ACC112 (cell line): Measurements from ENCODE around the gene MDC1.

ENCODE experiments used
- H2AFZ ChIP-seq: fragments of 200-600 bp; sonication (generic); one replicate; pipeline ENCODE4 v1.6.0; 2017; ENCODE audit warnings: antibody characterized with exemption, low read length; ENCODE audit not compliant: unreplicated experiment
- H3K27ac ChIP-seq: fragments of 200-600 bp; sonication (generic); 2 replicates; pipeline ENCODE4 v1.5.1; 2014; ENCODE audit warnings: low read depth, mild to moderate bottlenecking, antibody characterized with exemption, low read length, moderate library complexity
- H3K27me3 ChIP-seq: fragments of 200-600 bp; sonication (generic); 2 replicates; pipeline ENCODE4 v1.6.1; 2014; ENCODE audit warnings: mild to moderate bottlenecking, antibody characterized with exemption, low read length, moderate library complexity, mixed read lengths; ENCODE audit not compliant: insufficient read depth
- H3K36me3 ChIP-seq: fragments of 200-600 bp; sonication (generic); 2 replicates; pipeline ENCODE4 v1.6.1; 2016; ENCODE audit warnings: mild to moderate bottlenecking, antibody characterized with exemption, low read length, moderate library complexity, mixed read lengths; ENCODE audit not compliant: insufficient read depth
- H3K4me1 ChIP-seq: fragments of 200-600 bp; sonication (generic); one replicate; pipeline ENCODE4 v1.6.1; 2016; ENCODE audit warnings: low read length, mixed read lengths; ENCODE audit not compliant: insufficient read depth, unreplicated experiment, control insufficient read depth
- H3K4me3 ChIP-seq: fragments of 200-600 bp; sonication (generic); 2 replicates; pipeline ENCODE4 v1.5.1; 2014; ENCODE audit warnings: mild to moderate bottlenecking, low read depth, low read length
- H3K79me2 ChIP-seq: fragments of 200-600 bp; sonication (generic); one replicate; pipeline ENCODE4 v1.6.0; 2016; ENCODE audit warnings: low read length; ENCODE audit not compliant: control insufficient read depth, unreplicated experiment, insufficient read depth

The MDC1 gene

DNA sequence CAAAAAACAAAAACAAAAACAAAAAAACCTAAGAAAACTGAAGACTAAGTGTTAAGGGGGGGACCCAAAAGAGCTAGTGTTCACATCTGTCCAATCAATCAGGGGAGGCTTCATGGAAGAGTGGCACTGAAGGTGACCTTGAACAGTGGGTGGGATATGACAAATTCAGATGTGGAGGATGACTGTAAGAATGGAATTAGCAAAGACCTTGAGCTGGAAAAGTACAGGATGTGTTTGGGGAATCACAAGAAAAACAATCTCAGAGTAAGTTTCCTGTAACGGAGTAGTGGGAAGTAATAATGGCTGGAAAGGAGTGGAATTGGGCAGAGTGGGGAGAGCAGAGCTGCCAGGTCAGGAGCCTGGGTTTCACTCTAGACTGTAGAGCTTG, 30.2 kb upstream of the MDC1 start:
- H3K36me3 ChIP-seq: peaks cover 13% of the 10 kb centered on the region; the same call in 1 of the 2 replicates
- H3K27ac ChIP-seq: peak overlapping the region; percentile 100
- peaks cover 46% of the 10 kb centered on the region for H3K4me1 ChIP-seq
- no peaks in the 10 kb centered on the region for H3K27me3 ChIP-seq
- no peak overlapping the region for H3K4me3 ChIP-seq
- H3K79me2 ChIP-seq: peaks cover 15% of the 10 kb centered on the region
- H2AFZ ChIP-seq: no peak overlapping the region

DNA sequence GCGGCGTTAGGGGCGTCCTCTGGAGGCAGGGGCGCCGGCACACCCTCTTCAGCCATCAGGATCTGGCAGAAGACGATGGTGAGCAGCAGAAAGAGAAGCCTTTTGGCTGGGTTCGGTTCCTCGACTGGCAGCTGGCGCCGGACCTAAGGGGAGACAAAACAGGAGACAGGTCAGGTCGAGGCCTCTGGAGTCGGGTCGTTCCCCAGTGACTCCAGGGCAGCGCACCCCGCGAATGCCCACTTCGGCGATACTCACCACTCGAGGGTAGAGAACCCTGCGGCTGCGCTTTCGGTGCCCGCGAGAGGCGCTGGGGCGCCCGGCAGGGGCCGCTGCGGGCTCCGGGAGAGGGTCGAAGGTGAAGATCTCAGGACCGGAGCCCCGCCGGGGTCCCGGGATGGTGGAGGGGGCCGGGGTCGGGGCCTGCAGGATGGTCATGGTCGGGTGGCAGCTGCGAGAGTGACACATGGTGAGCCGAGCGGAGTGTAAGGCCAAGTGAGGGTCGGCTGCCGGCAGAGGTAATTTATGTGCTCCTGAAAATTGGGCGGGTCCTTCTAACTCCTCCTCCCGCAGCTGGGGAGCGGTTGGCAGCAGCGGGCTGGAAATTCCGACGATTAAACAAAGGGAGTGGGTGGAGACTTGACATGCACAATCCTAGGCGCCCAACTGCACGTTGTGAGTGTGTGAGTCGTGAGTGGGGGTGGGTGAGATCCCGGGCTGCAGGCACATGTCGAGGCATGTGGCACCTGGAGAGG, 27.1 kb upstream of the MDC1 start, which contains the start of gene IER3:
Gene IER3, minus strand, starts transcription at position 494 of the 752 bp plus-strand sequence. Its CDS starts 29 bp downstream, at position 465.
- Histone ChIP-seq H3K36me3 (peaks cover 13% of the 10 kb centered on the region; the same call in 1 of the 2 replicates), H3K4me3 (peak within 1 kb of the TSS; percentile 92), H3K4me1 (peaks cover 41% of the 10 kb centered on the region), H3K79me2 (peaks cover 32% of the 10 kb centered on the region), H3K27me3 (no peaks in the 10 kb centered on the region), H3K27ac (peak within 1 kb of the TSS; percentile 95), H2AFZ (no peak within 1 kb of the TSS)

DNA sequence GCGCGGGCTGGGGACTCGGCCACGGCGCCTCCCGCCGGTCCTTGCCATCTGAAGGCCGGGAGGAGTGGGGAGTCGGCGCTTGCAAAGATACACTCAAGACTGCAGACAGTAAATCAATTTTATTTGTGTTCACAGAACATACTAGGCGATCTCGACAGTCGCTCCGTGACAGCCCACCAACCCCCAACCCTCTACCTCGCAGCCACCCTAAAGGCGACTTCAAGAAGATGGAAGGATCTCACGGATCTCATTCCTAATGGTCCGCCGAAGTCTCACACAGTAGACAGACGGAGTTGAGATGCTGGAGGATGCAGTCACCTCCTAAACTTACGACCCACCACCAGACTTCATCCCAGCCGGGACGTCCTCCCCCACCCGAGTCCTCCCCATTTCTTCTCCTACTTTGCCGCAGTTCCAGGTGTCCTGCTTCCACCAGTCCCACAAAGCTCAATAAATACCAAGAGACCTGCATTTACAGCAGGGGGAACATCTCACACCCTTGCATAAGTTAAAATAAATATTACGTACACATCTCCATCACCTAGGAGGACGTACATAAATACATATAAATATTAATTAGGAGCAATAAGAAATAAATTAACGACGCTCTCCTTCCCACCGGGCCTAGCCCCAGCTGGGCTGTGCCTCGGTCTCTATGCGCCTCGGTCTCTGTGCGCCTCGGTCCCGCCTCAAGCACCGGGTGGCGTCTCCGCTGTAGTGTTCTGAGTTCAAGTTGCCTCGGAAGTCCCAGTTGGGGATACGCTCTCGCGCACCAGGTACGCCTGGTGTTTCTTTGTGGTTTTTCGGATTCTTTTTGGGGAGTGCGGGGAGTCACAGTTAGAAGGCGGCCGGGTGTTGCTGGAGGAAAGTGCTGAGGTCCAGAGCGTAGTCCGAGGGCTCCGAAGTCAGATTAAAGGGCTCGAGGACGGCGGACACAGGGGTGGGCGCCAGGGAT, 26.3 kb upstream of the MDC1 start:
- Histone ChIP-seq H3K36me3 (peaks cover 20% of the 10 kb centered on the region; the same call in 1 of the 2 replicates), H2AFZ (no peak overlapping the region), H3K27ac (peak overlapping the region; percentile 95), H3K4me3 (peak overlapping the region; percentile 92), H3K27me3 (no peaks in the 10 kb centered on the region), H3K79me2 (peaks cover 40% of the 10 kb centered on the region), H3K4me1 (peaks cover 32% of the 10 kb centered on the region)

DNA sequence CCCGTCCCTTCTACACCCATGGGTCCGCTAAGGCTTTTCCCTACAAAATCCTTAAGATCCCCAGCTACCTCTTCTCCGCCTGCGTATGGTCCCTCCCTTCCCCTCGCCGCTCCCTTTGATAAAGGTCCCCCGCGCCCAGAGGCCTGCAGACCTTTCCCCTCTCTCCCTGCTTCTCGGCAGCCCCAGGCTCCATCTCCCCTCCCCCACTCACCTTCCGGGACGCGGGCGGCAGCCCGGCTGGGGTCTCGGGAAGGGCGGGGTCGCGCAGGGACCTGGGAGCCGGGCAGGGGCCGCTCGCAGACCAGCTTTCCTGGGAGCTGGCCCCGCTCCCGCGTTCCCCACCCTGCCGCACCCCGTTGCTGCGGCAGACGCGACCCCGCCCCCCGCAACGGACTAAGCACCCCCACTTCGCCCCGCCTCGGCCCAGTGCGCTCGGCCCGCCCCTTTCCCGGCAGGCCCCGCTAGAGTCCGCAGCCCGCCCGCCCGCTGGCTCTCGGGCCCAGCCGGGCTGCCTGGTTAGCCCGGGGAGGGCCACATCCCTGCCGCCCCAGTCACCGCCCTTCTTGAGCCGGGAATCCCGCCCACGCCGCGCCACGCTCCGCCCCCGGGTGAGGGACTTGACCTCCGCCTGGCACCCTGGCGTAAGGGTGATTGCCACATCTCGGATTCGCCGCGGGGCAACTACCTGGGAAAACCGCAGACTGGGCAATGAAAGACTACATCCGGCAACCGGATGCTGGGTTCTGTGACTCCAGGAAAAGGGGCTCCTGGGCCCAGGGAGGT, 25.4 kb upstream of the MDC1 start, which contains the start of gene FLOT1:
Gene FLOT1, minus strand, starts transcription at position 372 of the 783 bp plus-strand sequence. CDS start 498 bp downstream, outside the sequence.
- peaks cover 47% of the 10 kb centered on the region for H3K79me2 ChIP-seq
- no peaks in the 10 kb centered on the region for H3K27me3 ChIP-seq
- peak within 1 kb of the TSS; percentile 5 for H2AFZ ChIP-seq
- peaks cover 29% of the 10 kb centered on the region; the same call in 1 of the 2 replicates for H3K36me3 ChIP-seq
- H3K4me3 ChIP-seq: peak within 1 kb of the TSS; percentile 92
- H3K4me1 ChIP-seq: peaks cover 23% of the 10 kb centered on the region
- H3K27ac ChIP-seq: peak within 1 kb of the TSS; percentile 95

DNA sequence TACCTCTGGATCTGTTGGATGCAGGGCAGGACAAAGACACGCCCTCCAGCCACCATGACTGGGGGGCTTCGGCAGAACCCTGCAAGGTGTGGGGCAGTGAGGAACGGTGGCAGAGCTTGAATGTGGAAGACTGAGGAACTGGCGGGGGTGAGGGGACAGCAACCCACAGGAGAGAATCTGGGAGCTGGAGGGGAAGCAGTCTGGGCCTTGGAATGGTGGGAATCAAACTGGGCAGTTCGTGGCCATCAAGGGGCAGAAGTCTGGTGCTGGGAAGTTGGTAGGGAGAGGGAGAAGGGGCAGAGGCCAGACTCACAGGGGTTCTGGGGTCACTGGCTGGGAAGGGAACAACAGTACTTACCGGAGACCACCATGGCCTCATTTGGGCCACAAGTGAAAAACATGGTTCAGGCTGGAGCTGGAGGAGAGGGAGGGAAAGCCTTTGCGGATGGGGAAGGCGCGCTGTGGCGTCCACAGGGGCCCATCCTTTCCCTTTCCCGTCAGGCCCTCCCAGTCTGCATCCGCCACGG, 24.8 kb upstream of the MDC1 start:
- Histone ChIP-seq H3K79me2 (peaks cover 47% of the 10 kb centered on the region), H3K27ac (peak overlapping the region; percentile 95), H3K36me3 (peaks cover 30% of the 10 kb centered on the region; the same call in 1 of the 2 replicates), H3K4me1 (peaks cover 18% of the 10 kb centered on the region), H2AFZ (no peak overlapping the region), H3K4me3 (peak overlapping the region; percentile 92), H3K27me3 (no peaks in the 10 kb centered on the region)

DNA sequence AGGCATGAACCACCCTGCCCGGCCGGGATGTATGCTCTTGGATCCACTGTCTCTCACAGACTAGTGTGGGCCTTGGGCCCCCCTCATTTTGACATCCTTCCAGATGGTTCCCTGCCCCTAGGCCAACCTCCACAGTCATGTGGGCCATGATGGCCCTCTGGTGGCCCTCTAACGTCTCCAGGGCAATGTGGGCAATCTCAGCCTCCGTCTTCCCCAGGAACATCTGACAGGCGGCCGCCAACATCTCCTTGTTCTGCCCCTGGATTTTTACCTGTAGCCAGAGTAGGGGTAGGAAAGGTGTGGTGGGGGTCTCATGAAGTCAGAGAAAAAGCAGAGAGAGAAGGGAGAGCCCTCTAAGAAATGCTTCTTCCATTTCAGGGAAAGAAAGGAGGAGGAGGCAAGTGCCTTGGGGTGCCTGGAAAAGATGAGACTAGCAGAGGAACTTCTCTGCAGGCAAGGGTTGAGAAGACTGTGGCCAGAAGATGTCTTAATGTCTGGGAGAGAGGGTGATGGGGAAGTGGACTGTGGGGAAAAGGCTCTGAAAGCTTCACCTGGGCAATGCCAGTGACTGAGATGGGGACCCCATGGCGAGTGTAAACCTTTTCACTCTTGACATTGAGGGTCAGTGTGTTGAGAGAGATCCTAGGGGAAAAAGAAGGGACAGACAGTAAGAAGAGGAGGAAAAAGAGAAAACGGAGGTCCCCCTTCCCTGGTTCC, 24.1 kb upstream of the MDC1 start:
- peak overlapping the region; percentile 95 for H3K27ac ChIP-seq

DNA sequence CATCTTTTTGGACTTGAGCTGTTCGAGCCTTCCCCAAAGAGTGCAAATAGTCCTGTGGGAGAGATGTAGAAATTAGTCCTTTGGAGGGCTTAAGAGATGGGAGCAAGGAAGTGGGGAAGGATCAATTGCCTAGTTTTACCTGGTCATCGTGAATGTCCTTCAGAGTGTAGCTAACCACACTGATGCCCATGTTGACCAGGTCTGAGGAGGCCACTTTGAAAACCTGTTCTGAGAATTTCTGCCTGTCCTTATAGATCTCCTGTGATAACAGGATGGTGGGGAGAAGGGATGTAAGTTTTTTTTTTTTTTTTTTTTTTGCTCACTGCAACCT, 23.4 kb upstream of the MDC1 start:
- peaks cover 47% of the 10 kb centered on the region for H3K79me2 ChIP-seq
- H3K36me3 ChIP-seq: peaks cover 34% of the 10 kb centered on the region; the same call in 1 of the 2 replicates
- 0 out of 2 replicates have a peak overlapping the region, but pooled peaks have one; percentile 24 for H3K4me3 ChIP-seq
- peak overlapping the region; percentile 33 for H3K27ac ChIP-seq
- no peak overlapping the region for H2AFZ ChIP-seq
- H3K27me3 ChIP-seq: no peaks in the 10 kb centered on the region
- H3K4me1 ChIP-seq: peaks cover 18% of the 10 kb centered on the region

More for the DNA sequence above, 24.1 kb upstream of the MDC1 start:
- Histone ChIP-seq H3K27me3 (no peaks in the 10 kb centered on the region), H3K36me3 (peaks cover 30% of the 10 kb centered on the region; the same call in 1 of the 2 replicates), H3K79me2 (peaks cover 47% of the 10 kb centered on the region), H3K4me3 (peak overlapping the region; percentile 92), H2AFZ (no peak overlapping the region), H3K4me1 (peaks cover 18% of the 10 kb centered on the region)

DNA sequence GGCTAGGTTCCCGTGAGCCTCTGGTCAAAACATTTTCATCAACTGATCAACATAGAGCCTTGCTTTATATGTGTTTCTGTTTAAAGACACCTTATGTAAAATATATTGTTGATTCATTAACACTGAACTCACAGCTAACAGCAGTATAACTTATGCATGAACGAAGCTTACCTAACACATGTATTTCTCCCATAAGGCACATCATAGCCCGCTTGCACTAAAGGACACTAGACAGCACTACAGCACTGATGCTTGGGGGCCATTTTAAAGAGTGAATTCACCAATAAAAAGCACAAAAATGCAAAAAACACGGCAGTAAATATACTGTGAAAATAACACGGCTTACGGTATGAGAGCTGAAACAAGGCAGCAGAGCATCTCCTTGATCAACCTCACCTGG, 21.5 kb upstream of the MDC1 start:
- H3K4me1 ChIP-seq: peaks cover 18% of the 10 kb centered on the region
- H3K27ac ChIP-seq: no peak overlapping the region
- no peak overlapping the region for H2AFZ ChIP-seq
- H3K79me2 ChIP-seq: peaks cover 39% of the 10 kb centered on the region
- no peaks in the 10 kb centered on the region for H3K27me3 ChIP-seq
- peaks cover 28% of the 10 kb centered on the region; the same call in 1 of the 2 replicates for H3K36me3 ChIP-seq
- no peak overlapping the region for H3K4me3 ChIP-seq

DNA sequence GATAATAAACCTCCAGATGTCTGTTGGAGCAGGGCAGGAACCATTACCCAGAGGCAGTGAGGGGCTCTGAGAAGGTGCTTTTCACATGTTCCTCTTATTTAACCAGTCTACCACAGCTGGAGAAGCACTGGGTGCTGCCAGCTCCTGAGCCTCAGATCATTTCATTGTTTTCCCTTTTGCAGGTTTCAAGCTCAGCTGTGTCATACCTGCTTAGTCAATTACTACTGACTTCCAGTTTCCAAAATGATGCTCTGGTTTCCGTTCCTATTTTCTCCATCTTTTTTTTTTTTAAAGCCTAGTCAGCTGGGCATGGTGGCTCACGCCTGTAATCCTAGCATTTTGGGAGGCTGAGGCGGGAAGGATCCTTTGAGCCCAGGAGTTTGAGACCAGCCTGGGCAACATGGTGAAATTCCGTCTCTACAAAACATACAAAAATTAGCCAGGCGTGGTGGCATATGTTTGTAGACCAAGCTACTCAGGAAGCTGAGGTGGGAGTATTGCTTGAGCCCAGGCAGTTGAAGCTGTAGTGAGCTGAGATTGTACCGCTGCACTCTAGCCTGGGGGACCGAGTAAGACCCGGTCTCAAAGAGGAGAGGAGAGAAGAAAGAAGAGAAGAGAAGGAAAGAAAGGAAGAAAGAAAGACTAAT, 18.7 kb upstream of the MDC1 start:
- no peak overlapping the region for H2AFZ ChIP-seq
- no peak overlapping the region for H3K4me3 ChIP-seq
- peaks cover 13% of the 10 kb centered on the region for H3K4me1 ChIP-seq
- no peaks in the 10 kb centered on the region for H3K27me3 ChIP-seq
- peaks cover 19% of the 10 kb centered on the region for H3K79me2 ChIP-seq
- peaks cover 21% of the 10 kb centered on the region; the same call in 1 of the 2 replicates for H3K36me3 ChIP-seq
- no peak overlapping the region for H3K27ac ChIP-seq
